ENCODE measurements around the gene CCDC148. TPM values are rescaled to one million over a fixed set of nuclear protein-coding genes. Genes with fewer than 3 reads are reported as not detected.

Gene CCDC148
- 4.2 and 9.3 TPM in 2 replicates for total RNA-seq (ENCODE audit: low replicate concordance)

DNA sequence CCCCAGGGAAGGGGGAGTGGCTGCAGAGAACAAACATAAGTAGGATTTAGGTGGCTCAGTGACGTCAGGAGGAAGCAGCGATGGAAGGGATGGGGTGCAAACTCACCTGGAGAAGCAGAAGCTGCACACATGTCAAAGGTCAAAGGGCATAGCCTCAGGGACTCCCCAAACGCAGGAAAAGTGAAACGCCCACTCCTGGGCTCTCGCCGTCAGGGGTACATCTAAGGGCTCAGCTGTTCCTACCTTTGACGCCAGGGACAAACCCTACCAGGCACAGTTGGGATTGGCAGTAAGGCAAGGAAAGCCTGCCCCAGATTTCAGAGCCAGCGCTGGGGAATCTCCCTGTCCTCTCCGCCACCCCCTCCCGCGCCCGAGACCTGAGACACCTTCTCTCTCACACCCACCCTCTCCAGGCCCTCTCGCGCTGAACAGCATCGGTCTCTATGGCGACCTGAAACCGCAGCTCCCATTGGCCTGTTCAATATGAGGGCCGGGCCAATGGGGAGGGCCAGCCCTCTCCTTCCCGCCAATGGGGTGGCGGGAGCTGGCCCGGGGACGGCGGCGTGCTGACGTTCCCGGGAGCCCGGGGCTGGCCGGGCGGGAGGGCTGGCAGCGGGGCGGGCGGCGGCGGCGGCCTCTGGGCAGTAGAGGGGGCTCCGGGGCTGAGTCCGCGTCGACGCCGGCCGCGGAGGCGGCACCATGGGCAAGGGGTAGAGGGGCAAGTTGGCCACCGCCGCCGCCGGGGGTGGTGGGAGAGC, at the start of gene CCDC148, which contains the start of gene PKP4:
TSS of gene CCDC148 (minus strand) at position 445 of the 758 bp plus-strand sequence. CDS start at position 131, 314 bp downstream.
TSS of gene PKP4 (plus strand) at position 644 of the 758 bp plus-strand sequence. CDS start 76,233 bp downstream, outside the sequence.
- peak within 1 kb of the TSS; percentile 99 for H2AFZ ChIP-seq (replicated peaks)
- H3K9me3 ChIP-seq (ENCODE audit: low read depth) = no peaks in the 10 kb centered on the region
- Mint-ChIP-seq H3K9me3 (peaks cover 2% of the 10 kb centered on the region), H3K4me1 (peaks cover 37% of the 10 kb centered on the region), H3K36me3 (no peaks in the 10 kb centered on the region), H3K27me3 (ENCODE audit: insufficient read depth, low read depth) (peaks cover 5% of the 10 kb centered on the region), H3K4me3 (peak within 1 kb of the TSS; percentile 97), H3K27ac (peak within 1 kb of the TSS; percentile 69)
- TF ChIP-seq EZH2phosphoT487 (IDR thresholded peaks at IDR 0.05) = no peak
- TF ChIP-seq, protein P1, sequence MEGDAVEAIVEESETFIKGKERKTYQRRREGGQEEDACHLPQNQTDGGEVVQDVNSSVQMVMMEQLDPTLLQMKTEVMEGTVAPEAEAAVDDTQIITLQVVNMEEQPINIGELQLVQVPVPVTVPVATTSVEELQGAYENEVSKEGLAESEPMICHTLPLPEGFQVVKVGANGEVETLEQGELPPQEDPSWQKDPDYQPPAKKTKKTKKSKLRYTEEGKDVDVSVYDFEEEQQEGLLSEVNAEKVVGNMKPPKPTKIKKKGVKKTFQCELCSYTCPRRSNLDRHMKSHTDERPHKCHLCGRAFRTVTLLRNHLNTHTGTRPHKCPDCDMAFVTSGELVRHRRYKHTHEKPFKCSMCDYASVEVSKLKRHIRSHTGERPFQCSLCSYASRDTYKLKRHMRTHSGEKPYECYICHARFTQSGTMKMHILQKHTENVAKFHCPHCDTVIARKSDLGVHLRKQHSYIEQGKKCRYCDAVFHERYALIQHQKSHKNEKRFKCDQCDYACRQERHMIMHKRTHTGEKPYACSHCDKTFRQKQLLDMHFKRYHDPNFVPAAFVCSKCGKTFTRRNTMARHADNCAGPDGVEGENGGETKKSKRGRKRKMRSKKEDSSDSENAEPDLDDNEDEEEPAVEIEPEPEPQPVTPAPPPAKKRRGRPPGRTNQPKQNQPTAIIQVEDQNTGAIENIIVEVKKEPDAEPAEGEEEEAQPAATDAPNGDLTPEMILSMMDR (IDR thresholded peaks at IDR 0.05) = peak; percentile 28
- peak; percentile 97 for DNase-seq (ENCODE audit: low spot score)
- H3K4me2 ChIP-seq = peak within 1 kb of the TSS; percentile 98
- H4K20me1 ChIP-seq (ENCODE audit: low read depth) = peaks cover 34% of the 10 kb centered on the region
- peaks cover 28% of the 10 kb centered on the region for H3K4me1 ChIP-seq
- no peaks in the 10 kb centered on the region for H3K36me3 ChIP-seq
- peak within 1 kb of the TSS; percentile 61 for H3K9ac ChIP-seq
- peaks cover 40% of the 10 kb centered on the region for H3K79me2 ChIP-seq (ENCODE audit: low read depth)
- peak within 1 kb of the TSS; percentile 85 for H3K4me3 ChIP-seq
- peaks cover 27% of the 10 kb centered on the region for H3F3A ChIP-seq (ENCODE audit: low read depth)
- peak within 1 kb of the TSS; percentile 94 for H3K27ac ChIP-seq
- H3K27me3 ChIP-seq = no peaks in the 10 kb centered on the region

DNA sequence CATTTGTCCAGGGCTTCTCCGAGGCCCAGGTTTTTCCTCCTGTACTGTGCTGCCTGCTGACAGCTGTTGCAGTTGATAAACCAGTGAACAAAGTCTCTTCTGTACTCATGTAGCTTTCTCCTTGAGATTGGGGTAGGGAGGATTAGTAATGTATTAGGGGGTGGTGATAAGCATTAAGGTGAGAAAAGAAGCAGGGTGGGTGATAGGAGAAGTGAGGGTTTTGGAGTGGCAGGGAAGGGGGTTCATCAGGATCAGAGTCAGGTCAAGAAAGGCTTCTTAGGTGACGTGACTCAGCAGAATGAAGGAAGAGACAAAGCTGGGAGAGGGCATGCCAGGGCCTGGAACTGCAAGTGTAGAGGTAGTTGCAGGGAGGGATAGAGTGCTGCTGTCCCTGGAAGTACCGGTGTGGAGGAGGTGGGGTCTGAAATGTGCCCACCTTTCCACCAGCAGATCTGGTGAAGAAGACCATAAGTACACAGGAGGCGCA, 48.9 kb upstream of the CCDC148 start:
- Histone ChIP-seq H3K9me3 (ENCODE audit: low read depth) (no peaks in the 10 kb centered on the region), H3K79me2 (ENCODE audit: low read depth) (peaks cover 99% of the 10 kb centered on the region), H3K9ac (no peak overlapping the region), H3K4me2 (no peak overlapping the region), H3K36me3 (no peaks in the 10 kb centered on the region), H4K20me1 (ENCODE audit: low read depth) (peaks cover 28% of the 10 kb centered on the region), H3K27ac (no peak overlapping the region), H3F3A (ENCODE audit: low read depth) (no peaks in the 10 kb centered on the region), H3K27me3 (no peaks in the 10 kb centered on the region), H2AFZ (replicated peaks) (no peak overlapping the region), H3K4me1 (peaks cover 7% of the 10 kb centered on the region), H3K4me3 (no peak overlapping the region)
- H3K4me1 Mint-ChIP-seq = peaks cover 5% of the 10 kb centered on the region
- peaks cover 14% of the 10 kb centered on the region for H3K36me3 Mint-ChIP-seq
- TF ChIP-seq EZH2phosphoT487 (IDR thresholded peaks at IDR 0.05) (no peak), EZH2 (IDR thresholded peaks at IDR 0.05) (no peak)
- TF ChIP-seq, protein P1 (IDR thresholded peaks at IDR 0.05) = no peak
- no peak for DNase-seq (ENCODE audit: low spot score)
- peak overlapping the region; percentile 72 for H3K27ac Mint-ChIP-seq
- H3K4me3 Mint-ChIP-seq = no peak overlapping the region
- no peaks in the 10 kb centered on the region for H3K27me3 Mint-ChIP-seq (ENCODE audit: insufficient read depth, low read depth)
- peaks cover 2% of the 10 kb centered on the region for H3K9me3 Mint-ChIP-seq

DNA sequence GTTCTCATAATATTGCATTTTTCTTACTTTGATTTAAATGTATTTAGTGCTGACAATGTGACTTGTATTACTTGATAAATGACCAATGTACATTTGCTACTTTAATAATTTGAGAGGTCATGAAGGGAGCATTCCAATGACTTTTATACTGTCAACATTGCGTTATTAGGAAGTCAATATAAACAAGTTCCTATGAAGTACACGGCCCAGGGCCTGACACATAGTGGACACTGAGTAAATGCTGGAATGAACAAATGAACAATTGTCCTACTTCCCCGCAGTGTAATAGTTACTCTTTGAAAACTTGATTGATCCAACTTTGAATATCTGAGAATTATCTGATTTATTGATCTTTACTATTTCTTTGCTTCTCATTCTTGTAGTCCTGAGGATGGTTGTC, 47.5 kb upstream of the CCDC148 start:
- Histone ChIP-seq H3K36me3 (no peaks in the 10 kb centered on the region), H3K27ac (no peak overlapping the region), H3K9ac (no peak overlapping the region), H3K27me3 (no peaks in the 10 kb centered on the region), H3K79me2 (ENCODE audit: low read depth) (peaks cover 99% of the 10 kb centered on the region), H4K20me1 (ENCODE audit: low read depth) (peaks cover 35% of the 10 kb centered on the region), H2AFZ (replicated peaks) (no peak overlapping the region), H3F3A (ENCODE audit: low read depth) (no peaks in the 10 kb centered on the region), H3K9me3 (ENCODE audit: low read depth) (no peaks in the 10 kb centered on the region), H3K4me2 (no peak overlapping the region), H3K4me1 (peaks cover 7% of the 10 kb centered on the region), H3K4me3 (no peak overlapping the region)
- no peaks in the 10 kb centered on the region for H3K27me3 Mint-ChIP-seq (ENCODE audit: insufficient read depth, low read depth)
- H3K4me3 Mint-ChIP-seq = no peak overlapping the region
- H3K4me1 Mint-ChIP-seq = peaks cover 5% of the 10 kb centered on the region
- H3K9me3 Mint-ChIP-seq = no peaks in the 10 kb centered on the region
- peaks cover 9% of the 10 kb centered on the region for H3K36me3 Mint-ChIP-seq
- no peak for DNase-seq (ENCODE audit: low spot score)
- H3K27ac Mint-ChIP-seq = no peak overlapping the region
- TF ChIP-seq EZH2phosphoT487 (IDR thresholded peaks at IDR 0.05) (no peak), EZH2 (IDR thresholded peaks at IDR 0.05) (no peak)
- TF ChIP-seq, protein P1 (IDR thresholded peaks at IDR 0.05) = no peak

Data from neural progenitor cell (in vitro differentiated cells).